Endothelial cell (in vitro differentiated cells): ENCODE data around the gene CMC2. TPM values are rescaled to one million over a fixed set of nuclear protein-coding genes. Genes with fewer than 3 reads are reported as not detected.

Experiments used
- DNase-seq: peaks from one replicate; pipeline ENCODE4 v3.0.0; 2021; ENCODE audit warnings: low spot score
- H3K27ac Mint-ChIP-seq: one replicate; pipeline ENCODE4 v1.8.0; 2021; ENCODE audit warnings: mixed read lengths, inconsistent platforms; ENCODE audit not compliant: unreplicated experiment
- H3K27me3 Mint-ChIP-seq: one replicate; pipeline ENCODE4 v1.8.0; 2021; ENCODE audit warnings: mild to moderate bottlenecking, moderate library complexity, mixed read lengths, inconsistent platforms; ENCODE audit not compliant: unreplicated experiment
- H3K36me3 Mint-ChIP-seq: one replicate; pipeline ENCODE4 v1.8.0; 2021; ENCODE audit warnings: mild to moderate bottlenecking, low read depth, mixed read lengths, inconsistent platforms; ENCODE audit not compliant: unreplicated experiment
- H3K4me1 Mint-ChIP-seq: one replicate; pipeline ENCODE4 v1.8.0; 2021; ENCODE audit warnings: mild to moderate bottlenecking, mixed read lengths, inconsistent platforms; ENCODE audit not compliant: unreplicated experiment
- H3K4me3 Mint-ChIP-seq: one replicate; pipeline ENCODE4 v1.8.0; 2021; ENCODE audit warnings: mild to moderate bottlenecking, mixed read lengths, inconsistent platforms; ENCODE audit not compliant: unreplicated experiment
- H3K9me3 Mint-ChIP-seq: one replicate; pipeline ENCODE4 v1.8.0; 2021; ENCODE audit warnings: mixed read lengths, inconsistent platforms; ENCODE audit not compliant: unreplicated experiment
- total RNA-seq: library from RNA; stranded (reverse); fragmentation: NEBNext Ultra II Directional; extraction: Animal tissue kit (Norgen Biotek cat#: 25700); gene quantifications from one replicate; pipeline ENCODE4 v1.2.1, GENCODE V29; 2021; ENCODE audit not compliant: unreplicated experiment
- TF ChIP-seq, protein P1 (sequence below): fragments of 200-600 bp; sonication (generic); IDR thresholded peaks from one replicate; pipeline ENCODE4 v1.5.0; 2021; ENCODE audit warnings: antibody characterized with exemption; ENCODE audit not compliant: unreplicated experiment

CMC2 gene
- total RNA-seq, 1 donor from 2014 or later, result 51.1 TPM

DNA sequence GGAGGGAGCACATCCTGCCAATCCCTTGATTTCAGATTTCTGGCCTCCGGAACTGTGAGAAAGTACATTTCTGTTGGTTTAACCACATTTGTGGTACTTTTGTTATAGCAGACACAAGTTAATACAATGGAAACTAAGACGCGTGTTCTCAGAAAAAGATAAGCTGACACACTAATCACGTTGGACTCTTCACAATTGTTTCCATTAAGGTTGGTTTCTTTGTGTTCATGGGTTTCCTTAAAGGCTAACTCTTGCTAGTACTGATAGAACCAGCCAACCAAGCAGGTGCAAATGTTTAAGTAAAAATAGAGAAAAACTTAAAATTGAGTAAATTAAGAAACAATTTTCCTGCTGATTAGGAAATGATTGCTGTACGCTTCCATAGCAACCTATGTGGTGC, 59.4 kb downstream of the CMC2 start:
- Mint-ChIP-seq H3K36me3 (no peaks in the 10 kb centered on the region), H3K4me1 (no peaks in the 10 kb centered on the region), H3K4me3 (no peak overlapping the region), H3K9me3 (no peaks in the 10 kb centered on the region), H3K27me3 (peaks cover 1% of the 10 kb centered on the region), H3K27ac (no peak overlapping the region)
- no peak for DNase-seq
- TF ChIP-seq, protein P1, sequence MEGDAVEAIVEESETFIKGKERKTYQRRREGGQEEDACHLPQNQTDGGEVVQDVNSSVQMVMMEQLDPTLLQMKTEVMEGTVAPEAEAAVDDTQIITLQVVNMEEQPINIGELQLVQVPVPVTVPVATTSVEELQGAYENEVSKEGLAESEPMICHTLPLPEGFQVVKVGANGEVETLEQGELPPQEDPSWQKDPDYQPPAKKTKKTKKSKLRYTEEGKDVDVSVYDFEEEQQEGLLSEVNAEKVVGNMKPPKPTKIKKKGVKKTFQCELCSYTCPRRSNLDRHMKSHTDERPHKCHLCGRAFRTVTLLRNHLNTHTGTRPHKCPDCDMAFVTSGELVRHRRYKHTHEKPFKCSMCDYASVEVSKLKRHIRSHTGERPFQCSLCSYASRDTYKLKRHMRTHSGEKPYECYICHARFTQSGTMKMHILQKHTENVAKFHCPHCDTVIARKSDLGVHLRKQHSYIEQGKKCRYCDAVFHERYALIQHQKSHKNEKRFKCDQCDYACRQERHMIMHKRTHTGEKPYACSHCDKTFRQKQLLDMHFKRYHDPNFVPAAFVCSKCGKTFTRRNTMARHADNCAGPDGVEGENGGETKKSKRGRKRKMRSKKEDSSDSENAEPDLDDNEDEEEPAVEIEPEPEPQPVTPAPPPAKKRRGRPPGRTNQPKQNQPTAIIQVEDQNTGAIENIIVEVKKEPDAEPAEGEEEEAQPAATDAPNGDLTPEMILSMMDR, result no peak

DNA sequence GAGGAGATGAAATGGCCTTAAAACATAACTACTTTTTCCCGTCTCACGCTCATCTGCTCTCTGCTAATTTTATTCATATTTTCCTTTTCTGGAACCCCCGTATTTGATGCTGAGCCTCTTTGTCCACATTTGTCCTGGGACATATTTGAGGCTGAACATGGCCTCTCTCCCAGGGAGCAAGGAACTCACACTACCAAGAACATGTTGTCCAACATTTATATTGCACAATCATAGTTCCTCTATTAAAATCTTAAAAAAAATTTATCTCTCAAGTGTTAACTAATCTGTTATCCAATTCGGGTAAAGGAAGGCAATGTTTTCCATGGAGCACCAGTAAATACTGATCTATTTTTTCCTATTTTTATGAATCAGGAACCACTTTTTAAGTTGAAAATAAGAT, 60.2 kb downstream of the CMC2 start:
- no peak for DNase-seq
- H3K4me1 Mint-ChIP-seq, result no peaks in the 10 kb centered on the region
- H3K27me3 Mint-ChIP-seq, result peaks cover 1% of the 10 kb centered on the region
- no peak overlapping the region for H3K27ac Mint-ChIP-seq
- no peak overlapping the region for H3K4me3 Mint-ChIP-seq
- TF ChIP-seq, protein P1, result no peak
- H3K36me3 Mint-ChIP-seq, result no peaks in the 10 kb centered on the region
- no peaks in the 10 kb centered on the region for H3K9me3 Mint-ChIP-seq

DNA sequence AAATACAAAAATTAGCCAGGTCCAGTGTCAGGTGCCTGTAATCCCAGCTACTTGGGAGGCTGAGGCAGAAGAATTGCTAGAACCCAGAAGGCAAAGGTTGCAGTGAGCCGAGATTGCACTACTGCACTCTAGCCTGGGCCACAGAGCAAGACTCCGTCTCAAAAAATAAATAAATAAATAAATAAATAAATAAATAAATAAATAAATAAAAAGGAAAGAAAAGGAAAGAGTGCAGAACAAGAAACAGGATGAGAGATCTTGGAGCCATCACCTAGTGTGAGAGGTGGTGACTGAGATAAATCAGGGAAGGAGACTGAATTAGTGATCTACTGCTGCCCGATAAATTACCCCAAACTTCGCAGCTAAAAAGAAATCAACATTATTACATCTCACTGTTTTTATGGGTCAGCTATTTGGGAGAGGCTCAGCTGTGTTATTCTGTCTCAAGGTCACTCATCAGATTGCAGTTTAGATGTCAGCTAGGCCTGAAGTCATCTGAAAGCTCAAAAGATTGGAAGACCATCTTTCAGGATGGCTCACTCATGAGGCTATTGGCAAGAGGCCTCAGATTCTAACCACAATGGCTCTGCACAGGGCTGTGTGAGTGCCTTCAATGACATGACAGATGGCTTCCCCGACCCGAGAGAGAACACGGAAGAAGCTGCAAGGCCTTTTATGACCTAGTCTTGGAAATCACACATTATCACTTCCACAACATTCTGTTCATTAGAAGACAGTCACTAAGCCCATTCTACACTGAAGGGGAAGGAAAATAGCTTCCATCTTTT, 66.4 kb downstream of the CMC2 start:
- TF ChIP-seq, protein P1, result no peak
- Mint-ChIP-seq H3K36me3 (no peaks in the 10 kb centered on the region), H3K4me3 (no peak overlapping the region), H3K9me3 (no peaks in the 10 kb centered on the region), H3K27ac (no peak overlapping the region), H3K27me3 (no peaks in the 10 kb centered on the region), H3K4me1 (peaks cover 5% of the 10 kb centered on the region)
- DNase-seq, result no peak

DNA sequence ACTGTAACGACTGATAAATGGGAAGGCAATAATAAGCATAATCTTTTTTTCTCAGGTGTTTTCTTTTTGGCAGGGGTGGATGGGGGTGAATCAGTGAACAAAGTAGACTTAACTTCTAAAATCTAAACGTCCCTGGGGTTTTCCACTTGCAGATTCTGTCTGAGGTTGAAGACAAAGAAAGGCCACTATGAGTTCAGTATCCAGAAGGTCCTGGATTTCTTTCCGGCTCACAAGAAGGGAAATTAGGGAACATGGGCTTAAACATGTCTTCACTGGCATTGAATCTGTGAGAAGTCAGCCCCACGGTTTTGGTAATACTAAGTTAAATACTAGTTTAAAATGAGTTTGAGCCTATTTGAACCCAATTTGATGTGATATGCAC, 67.8 kb downstream of the CMC2 start:
- H3K9me3 Mint-ChIP-seq, result no peaks in the 10 kb centered on the region
- H3K4me1 Mint-ChIP-seq, result peaks cover 13% of the 10 kb centered on the region
- DNase-seq, result no peak
- no peaks in the 10 kb centered on the region for H3K36me3 Mint-ChIP-seq
- TF ChIP-seq, protein P1, result no peak
- H3K27ac Mint-ChIP-seq, result no peak overlapping the region
- H3K27me3 Mint-ChIP-seq, result no peaks in the 10 kb centered on the region
- no peak overlapping the region for H3K4me3 Mint-ChIP-seq

DNA sequence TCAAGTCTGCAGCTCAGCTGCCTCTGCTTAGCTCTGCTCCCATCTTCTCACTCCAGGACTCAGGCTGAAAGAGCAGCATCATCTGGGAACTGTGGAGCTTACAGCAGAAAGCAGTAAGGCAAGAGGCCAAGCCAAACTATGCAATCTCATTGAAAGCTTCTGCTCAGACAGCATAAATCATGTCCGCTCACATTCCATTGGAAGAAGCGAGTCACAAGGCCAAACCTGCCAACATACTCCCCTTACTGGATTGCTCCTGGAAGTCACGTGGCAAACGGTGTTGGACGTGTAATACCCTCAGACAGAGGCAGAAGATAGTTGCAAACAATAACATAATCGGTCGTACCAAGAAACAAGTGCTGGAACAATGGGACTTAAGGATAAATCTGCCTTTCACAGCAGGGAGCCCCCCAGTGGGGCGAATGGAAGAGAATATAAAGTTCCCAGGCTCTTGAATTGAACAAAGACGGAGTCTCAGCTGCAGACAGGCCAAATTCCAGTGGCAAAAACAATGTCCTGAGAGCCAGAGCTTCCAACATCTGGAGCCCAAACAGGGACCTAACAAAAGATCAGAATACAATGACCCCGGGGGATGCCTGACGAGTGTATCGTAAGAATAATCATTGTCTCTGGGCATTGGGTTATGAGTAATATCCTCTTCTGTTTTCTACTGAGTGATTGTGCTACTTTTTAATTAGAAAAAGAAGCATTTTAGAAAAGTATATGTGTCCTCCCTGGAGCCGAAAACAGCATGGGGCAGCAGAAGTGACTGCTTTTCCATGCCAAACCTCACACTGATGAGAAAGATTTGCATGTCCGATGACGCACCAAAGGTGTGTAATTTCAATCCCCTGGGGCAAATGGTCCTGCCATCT, 68.4 kb downstream of the CMC2 start:
- TF ChIP-seq, protein P1, result no peak
- DNase-seq, result no peak
- Mint-ChIP-seq H3K4me1 (peaks cover 13% of the 10 kb centered on the region), H3K36me3 (no peaks in the 10 kb centered on the region), H3K4me3 (no peak overlapping the region), H3K27me3 (peaks cover 2% of the 10 kb centered on the region), H3K9me3 (no peaks in the 10 kb centered on the region), H3K27ac (peak overlapping the region; percentile 8)
